MCF 10A (cell line): ENCODE measurements around the gene FOXQ1. TPM values are rescaled to one million over a fixed set of nuclear protein-coding genes. Genes with fewer than 3 reads are reported as not detected.

Experiments
- BruUV-seq: library from RNA; stranded (reverse); fragments of 400-500 nt; replicated peaks from 2 replicates; lab custom pipeline; 2021; lab: Mats Ljungman, UMichigan
- CTCF ChIA-PET: fragments of 300-600 bp; sonication (Branson Sonifier 250); formaldehyde crosslinking; extraction: SDS; loops from one replicate; lab custom pipeline; 2021; ENCODE audit warnings: antibody characterized with exemption, inconsistent platforms; lab: Yijun Ruan, JAX
- POLR2A ChIA-PET: fragments of 300-600, 350-650 bp; sonication (Branson Sonifier 250); formaldehyde crosslinking; extraction: SDS; loops from one replicate; lab custom pipeline; 2020; ENCODE audit warnings: antibody characterized with exemption, inconsistent platforms; lab: Yijun Ruan, JAX
- DNase-seq: peaks from one replicate; pipeline ENCODE4 v3.0.0-alpha.2; 2018; ENCODE audit not compliant: unreplicated experiment
- H3K27ac Mint-ChIP-seq: one replicate; pipeline ENCODE4 v1.8.0; 2022; ENCODE audit warnings: mild to moderate bottlenecking, low read depth, mixed read lengths; ENCODE audit not compliant: unreplicated experiment
- H3K27me3 Mint-ChIP-seq: one replicate; pipeline ENCODE4 v1.8.0; 2022; ENCODE audit warnings: mixed read lengths; ENCODE audit not compliant: insufficient read depth, unreplicated experiment
- H3K36me3 Mint-ChIP-seq: one replicate; pipeline ENCODE4 v1.8.0; 2022; ENCODE audit warnings: mild to moderate bottlenecking, moderate library complexity, mixed read lengths; ENCODE audit not compliant: insufficient read depth, unreplicated experiment
- H3K4me1 Mint-ChIP-seq: one replicate; pipeline ENCODE4 v1.8.0; 2022; ENCODE audit warnings: mixed read lengths; ENCODE audit not compliant: insufficient read depth, unreplicated experiment
- H3K4me3 Mint-ChIP-seq: one replicate; pipeline ENCODE4 v1.8.0; 2022; ENCODE audit warnings: mild to moderate bottlenecking, moderate library complexity, mixed read lengths; ENCODE audit not compliant: unreplicated experiment
- H3K9me3 Mint-ChIP-seq: one replicate; pipeline ENCODE4 v1.8.0; 2022; ENCODE audit warnings: mixed read lengths; ENCODE audit not compliant: unreplicated experiment
- intact Hi-C: fragments of 100-400 bp; cut with micrococcal nuclease; formaldehyde crosslinking; loops from 2 replicates; pipeline ENCODE4 v1.14.1; 2022
- total RNA-seq: library from RNA; stranded (reverse); gene quantifications from 2 replicates; pipeline ENCODE4 v1.2.3, GENCODE V29; 2022
- TF ChIP-seq, protein P1 (sequence below): fragments of 200-600 bp; IDR thresholded peaks from one replicate; pipeline ENCODE4 v1.8.0; 2022; ENCODE audit warnings: antibody characterized with exemption, mild to moderate bottlenecking; ENCODE audit not compliant: unreplicated experiment

Gene FOXQ1
- total RNA-seq, 1 experiment from 2014 or later = 5.6 TPM

GRCh38 chr6:1290086-1290485, 21.8 kb upstream of the FOXQ1 start:
- peaks cover 26% of the 10 kb centered on the region for H3K4me1 Mint-ChIP-seq
- intact Hi-C loops = no loop called here
- no peaks in the 10 kb centered on the region for H3K27me3 Mint-ChIP-seq
- DNase-seq = no peak
- H3K4me3 Mint-ChIP-seq = no peak overlapping the region
- H3K36me3 Mint-ChIP-seq = no peaks in the 10 kb centered on the region
- H3K27ac Mint-ChIP-seq = peak overlapping the region; percentile 43
- ChIA-PET POLR2A (interaction anchor here (0.7 to 4.9 kb wide), 3 partner anchors 19 to 202 kb away, joined by 4 to 66 read pairs (median 5); partner anchors contain the start of gene FOXQ1), CTCF (interaction anchor here (0.5 kb wide), 1 partner anchor 139 kb away, joined by 3 read pairs; no protein-coding TSS in a partner anchor)
- TF ChIP-seq, protein P1, sequence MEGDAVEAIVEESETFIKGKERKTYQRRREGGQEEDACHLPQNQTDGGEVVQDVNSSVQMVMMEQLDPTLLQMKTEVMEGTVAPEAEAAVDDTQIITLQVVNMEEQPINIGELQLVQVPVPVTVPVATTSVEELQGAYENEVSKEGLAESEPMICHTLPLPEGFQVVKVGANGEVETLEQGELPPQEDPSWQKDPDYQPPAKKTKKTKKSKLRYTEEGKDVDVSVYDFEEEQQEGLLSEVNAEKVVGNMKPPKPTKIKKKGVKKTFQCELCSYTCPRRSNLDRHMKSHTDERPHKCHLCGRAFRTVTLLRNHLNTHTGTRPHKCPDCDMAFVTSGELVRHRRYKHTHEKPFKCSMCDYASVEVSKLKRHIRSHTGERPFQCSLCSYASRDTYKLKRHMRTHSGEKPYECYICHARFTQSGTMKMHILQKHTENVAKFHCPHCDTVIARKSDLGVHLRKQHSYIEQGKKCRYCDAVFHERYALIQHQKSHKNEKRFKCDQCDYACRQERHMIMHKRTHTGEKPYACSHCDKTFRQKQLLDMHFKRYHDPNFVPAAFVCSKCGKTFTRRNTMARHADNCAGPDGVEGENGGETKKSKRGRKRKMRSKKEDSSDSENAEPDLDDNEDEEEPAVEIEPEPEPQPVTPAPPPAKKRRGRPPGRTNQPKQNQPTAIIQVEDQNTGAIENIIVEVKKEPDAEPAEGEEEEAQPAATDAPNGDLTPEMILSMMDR = no peak
- no TSS peak for BruUV-seq
- H3K9me3 Mint-ChIP-seq = no peaks in the 10 kb centered on the region

DNA sequence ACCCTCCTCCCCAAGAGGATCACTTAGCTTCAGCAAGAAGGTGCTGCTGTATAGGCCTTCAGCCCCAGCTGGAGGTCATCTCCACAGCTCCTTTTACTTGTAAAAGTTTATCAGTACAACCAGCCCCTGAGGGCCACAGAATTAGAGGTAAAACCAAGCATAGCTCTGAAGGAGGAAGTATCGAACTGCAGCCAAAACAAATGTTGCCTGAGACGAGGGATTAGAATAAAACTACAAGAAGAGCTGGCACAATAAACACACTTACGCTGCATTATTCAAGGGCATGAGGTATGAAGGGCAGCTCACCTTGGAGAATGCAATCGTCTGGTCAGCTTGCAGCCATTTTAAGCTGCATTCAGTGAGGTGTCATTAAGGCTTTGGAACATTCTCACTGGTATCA, 21.1 kb upstream of the FOXQ1 start:
- H3K9me3 Mint-ChIP-seq = no peaks in the 10 kb centered on the region
- ChIA-PET POLR2A (interaction anchor here (0.7 to 1.0 kb wide), 3 partner anchors 9 to 202 kb away, joined by 3 to 5 read pairs (median 4); no protein-coding TSS in a partner anchor), CTCF (interaction anchor here (0.5 kb wide), 1 partner anchor 139 kb away, joined by 3 read pairs; no protein-coding TSS in a partner anchor)
- H3K27me3 Mint-ChIP-seq = no peaks in the 10 kb centered on the region
- intact Hi-C loops = no loop called here
- TF ChIP-seq, protein P1 = no peak
- BruUV-seq = no TSS peak
- H3K27ac Mint-ChIP-seq = no peak overlapping the region
- no peak overlapping the region for H3K4me3 Mint-ChIP-seq
- peaks cover 25% of the 10 kb centered on the region for H3K4me1 Mint-ChIP-seq
- no peak for DNase-seq
- H3K36me3 Mint-ChIP-seq = no peaks in the 10 kb centered on the region

DNA sequence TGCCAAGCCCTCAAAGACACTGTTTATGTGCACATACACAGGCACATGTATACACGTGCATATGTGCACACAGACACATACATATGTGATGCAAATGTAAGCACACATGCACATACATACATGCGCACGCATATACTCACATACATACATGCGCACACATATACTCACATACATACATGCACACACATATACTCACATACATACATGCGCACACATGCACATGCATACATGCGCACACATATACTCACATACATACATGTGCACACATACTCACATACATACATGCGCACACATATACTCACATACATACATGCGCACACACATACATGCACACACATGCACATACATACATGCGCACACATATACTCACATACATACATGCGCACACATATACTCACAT, 20.5 kb upstream of the FOXQ1 start:
- H3K4me3 Mint-ChIP-seq = no peak overlapping the region
- H3K27me3 Mint-ChIP-seq = no peaks in the 10 kb centered on the region
- H3K36me3 Mint-ChIP-seq = no peaks in the 10 kb centered on the region
- intact Hi-C loops = no loop called here
- no peak overlapping the region for H3K27ac Mint-ChIP-seq
- ChIA-PET CTCF (no interaction called here), POLR2A (interaction anchor here (1.0 kb wide), 1 partner anchor 8 kb away, joined by 3 read pairs; no protein-coding TSS in a partner anchor)
- peaks cover 25% of the 10 kb centered on the region for H3K4me1 Mint-ChIP-seq
- no peaks in the 10 kb centered on the region for H3K9me3 Mint-ChIP-seq
- no peak for DNase-seq
- TF ChIP-seq, protein P1 = no peak
- no TSS peak for BruUV-seq

DNA sequence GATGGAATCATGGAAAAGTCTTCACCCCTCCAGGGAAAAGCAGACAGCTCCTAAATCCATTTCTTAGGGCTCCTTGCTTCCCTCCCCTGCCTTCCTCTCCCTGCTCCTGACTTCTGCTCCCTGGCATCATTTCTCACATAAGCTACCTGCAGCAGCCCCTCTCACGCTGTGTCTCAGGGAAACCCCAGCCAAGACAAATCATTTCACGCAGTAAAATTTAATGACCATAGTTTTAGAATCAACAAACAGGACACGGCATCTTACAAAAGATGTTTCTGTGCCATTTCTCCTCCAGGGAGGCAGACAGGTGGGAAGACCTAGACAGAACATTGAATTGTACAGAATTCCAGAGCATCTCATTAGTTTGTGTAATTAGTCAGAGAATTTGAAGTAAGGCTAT, 16.5 kb upstream of the FOXQ1 start:
- H3K4me3 Mint-ChIP-seq = no peak overlapping the region

More for the DNA sequence above, 16.5 kb upstream of the FOXQ1 start:
- intact Hi-C loops = no loop called here
- Mint-ChIP-seq H3K9me3 (no peaks in the 10 kb centered on the region), H3K4me1 (peaks cover 22% of the 10 kb centered on the region), H3K36me3 (no peaks in the 10 kb centered on the region), H3K27ac (no peak overlapping the region), H3K27me3 (no peaks in the 10 kb centered on the region)
- ChIA-PET POLR2A (interaction anchor here (0.6 to 9.0 kb wide), 3 partner anchors 16 to 991 kb away, joined by 3 to 60 read pairs (median 3); partner anchors contain the start of gene FOXQ1), CTCF (interaction anchor here (0.7 to 1.2 kb wide), 2 partner anchors 14 to 18 kb away, joined by 3 read pairs; no protein-coding TSS in a partner anchor)
- no peak for DNase-seq
- TF ChIP-seq, protein P1 = no peak
- BruUV-seq = no TSS peak
